HG02852 (cell line): ENCODE results near the gene PPP1CB.

ENCODE experiments used
- ATAC-seq: cut with Tn5 transposase; IDR thresholded peaks from one replicate; pipeline ENCODE4 v1.9.1; 2021; ENCODE audit warnings: mild to moderate bottlenecking, moderate library complexity; ENCODE audit not compliant: unreplicated experiment

The PPP1CB gene

GRCh38 chr2:28751252-28751955 lies at the start of gene PPP1CB:
Gene PPP1CB (plus strand): TSS chr2:28751830. CDS start chr2:28752125, 295 bp downstream.
- ATAC-seq, result peak; percentile 84

GRCh38 chr2:28702415-28702861 lies 49.2 kb upstream of the PPP1CB start:
- ATAC-seq, result no peak

DNA sequence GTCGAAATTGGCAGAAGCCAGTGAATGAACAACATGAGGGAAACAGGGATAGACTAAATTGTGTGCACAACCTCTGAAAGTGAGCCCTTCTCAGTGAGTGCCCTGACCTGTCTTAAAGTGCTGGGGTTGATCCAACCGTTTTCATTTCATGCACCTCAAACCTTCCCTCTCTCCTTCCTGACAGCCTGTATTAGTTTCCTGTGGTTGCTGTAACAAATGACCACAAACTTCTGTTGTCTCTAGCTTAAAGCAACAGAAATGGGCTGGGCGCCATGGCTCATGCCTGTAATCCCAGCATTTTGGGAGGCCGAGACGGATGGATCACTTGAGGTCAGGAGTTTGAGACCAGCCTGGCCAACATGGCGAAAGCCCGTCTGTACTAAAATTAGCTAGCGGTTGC lies 48.8 kb upstream of the PPP1CB start:
- no peak for ATAC-seq

GRCh38 chr2:28704621-28705020 lies 47.0 kb upstream of the PPP1CB start:
- ATAC-seq, result no peak

DNA sequence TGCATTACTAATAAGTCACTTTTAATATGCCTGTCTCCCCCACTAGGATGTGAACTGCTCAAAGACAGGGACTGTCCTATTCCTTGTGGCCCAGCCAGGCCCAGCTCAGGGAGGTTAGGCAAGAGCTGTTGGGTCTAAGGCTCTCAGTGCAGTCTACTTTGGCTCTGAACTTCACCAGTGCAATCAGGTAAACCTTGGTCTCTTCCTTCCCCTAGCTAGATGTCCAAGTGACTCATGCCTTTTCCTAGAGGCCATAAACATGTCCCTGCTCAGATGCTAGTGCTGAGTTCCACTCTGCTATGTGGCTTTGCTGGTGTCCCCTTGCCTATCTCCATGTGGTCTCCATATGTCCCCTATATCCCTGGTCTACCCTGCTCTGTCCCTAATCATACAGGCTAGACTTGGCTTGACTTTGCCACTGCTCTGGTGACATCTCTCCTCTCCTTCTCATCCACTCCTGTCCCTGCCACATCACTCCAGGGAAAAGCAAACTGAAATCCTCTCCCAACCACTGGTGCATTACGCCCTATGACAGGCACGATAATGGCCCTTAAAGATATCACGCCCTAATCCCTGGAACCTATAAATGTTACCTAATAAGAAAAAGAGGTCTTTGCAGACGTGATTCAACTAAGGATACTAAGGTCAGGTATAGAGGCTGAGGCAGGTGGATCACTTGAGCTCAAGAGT lies 45.7 kb upstream of the PPP1CB start:
- no peak for ATAC-seq

DNA sequence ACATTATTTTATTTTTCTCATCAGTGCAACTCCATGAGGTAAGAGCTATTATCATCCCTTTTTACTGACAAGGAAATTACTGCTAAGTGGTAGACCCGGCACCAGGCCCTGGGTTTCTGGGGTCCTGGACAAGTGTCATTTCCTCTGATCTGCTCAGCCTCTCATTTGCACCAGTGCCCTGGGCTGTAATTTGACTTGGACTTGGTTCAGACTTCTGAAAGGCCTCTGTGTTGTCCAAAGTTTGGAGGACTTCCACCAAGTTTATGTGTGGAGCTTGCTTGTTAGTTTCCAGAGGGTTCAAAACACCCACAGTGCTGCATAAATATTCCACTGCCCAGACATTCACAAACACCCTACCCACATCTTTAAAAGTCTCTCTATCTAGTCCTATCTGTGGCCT lies 44.0 kb upstream of the PPP1CB start:
- no peak for ATAC-seq

GRCh38 chr2:28709101-28709500 lies 42.5 kb upstream of the PPP1CB start:
- no peak for ATAC-seq

DNA sequence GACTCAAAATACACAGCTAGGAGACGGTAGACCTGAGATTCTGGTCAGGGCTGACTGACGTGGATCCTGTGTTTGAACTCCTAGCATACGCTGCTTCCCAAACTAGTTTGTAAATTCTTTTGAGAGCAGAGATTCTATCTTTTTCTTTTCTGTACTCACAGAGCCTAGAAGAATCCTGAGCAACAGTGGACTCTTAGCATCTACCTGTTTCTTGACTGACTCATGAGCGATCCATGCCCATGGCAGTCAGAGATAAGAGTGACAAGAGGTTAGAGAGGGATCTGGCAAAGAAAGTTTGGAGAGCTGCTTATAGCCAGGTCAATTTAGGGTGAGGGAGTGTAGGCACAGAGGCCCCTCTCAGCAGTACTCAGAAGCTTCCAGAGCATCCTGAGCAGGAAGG lies 41.1 kb upstream of the PPP1CB start:
- no peak for ATAC-seq

GRCh38 chr2:28713577-28714298 lies 37.9 kb upstream of the PPP1CB start:
- no peak for ATAC-seq

GRCh38 chr2:28716265-28716865 lies 35.3 kb upstream of the PPP1CB start:
- ATAC-seq, result no peak

GRCh38 chr2:28717339-28717758 lies 34.3 kb upstream of the PPP1CB start:
- ATAC-seq, result no peak

DNA sequence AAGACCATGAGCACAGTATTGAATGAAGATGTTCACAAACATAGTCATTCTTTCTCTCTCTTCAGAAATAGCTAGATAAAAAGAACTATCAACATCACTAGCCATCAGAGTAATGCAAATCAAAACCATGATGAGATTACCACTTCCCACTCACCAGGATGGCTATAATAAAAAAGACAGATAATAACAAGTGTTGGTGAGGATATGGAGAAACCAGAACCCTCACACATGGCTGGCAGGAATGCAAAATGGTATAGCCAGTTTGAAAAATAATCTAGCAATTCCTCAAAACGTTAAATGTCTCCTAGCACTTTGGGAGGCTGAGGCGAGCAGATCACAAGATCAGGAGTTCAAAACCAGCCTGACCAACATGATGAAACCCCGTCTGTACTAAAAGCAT lies 31.3 kb upstream of the PPP1CB start:
- ATAC-seq, result no peak

GRCh38 chr2:28721601-28722191 lies 29.9 kb upstream of the PPP1CB start:
- ATAC-seq, result no peak

GRCh38 chr2:28725021-28725711 lies 26.5 kb upstream of the PPP1CB start:
- no peak for ATAC-seq

GRCh38 chr2:28726177-28726576 lies 25.5 kb upstream of the PPP1CB start:
- ATAC-seq, result no peak

DNA sequence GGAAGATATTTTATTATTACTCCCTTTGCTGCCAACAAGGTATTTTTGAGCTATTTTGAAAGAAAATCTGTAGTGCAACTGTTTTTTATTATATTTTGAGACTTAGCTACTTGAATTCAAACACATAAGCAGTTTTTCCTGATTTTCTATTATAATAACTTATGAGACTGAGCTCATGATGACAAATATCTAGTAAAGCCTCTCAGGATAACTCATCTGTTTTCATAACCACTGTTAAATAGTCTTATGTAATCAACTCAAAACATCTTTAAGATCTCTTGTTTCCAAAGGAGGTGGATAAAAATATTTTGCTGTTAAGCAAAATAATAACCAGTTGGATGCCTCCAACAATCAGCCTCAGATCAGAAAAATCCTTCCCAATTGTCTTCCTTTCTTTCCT lies 21.9 kb upstream of the PPP1CB start:
- ATAC-seq, result no peak

GRCh38 chr2:28730641-28731146 lies 20.9 kb upstream of the PPP1CB start:
- no peak for ATAC-seq

DNA sequence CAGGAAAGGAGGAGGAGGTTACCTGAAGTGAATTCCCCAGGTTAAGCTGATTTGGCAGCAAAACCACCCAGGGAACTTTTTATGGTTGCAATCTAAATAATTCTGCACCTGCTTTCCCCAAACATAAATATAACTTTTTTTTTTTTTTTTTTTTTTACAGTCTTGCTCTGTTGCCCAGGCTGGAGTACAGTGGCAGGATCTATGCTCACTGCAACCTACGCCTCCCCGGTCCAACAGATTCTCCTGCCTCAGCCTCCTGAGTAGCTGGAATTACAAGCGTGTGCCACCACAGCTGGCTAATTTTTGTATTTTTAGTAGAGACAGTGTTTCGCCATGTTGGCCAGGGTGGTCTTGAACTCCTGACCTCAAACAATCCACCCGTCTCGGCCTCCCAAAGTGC lies 16.1 kb upstream of the PPP1CB start:
- no peak for ATAC-seq

DNA sequence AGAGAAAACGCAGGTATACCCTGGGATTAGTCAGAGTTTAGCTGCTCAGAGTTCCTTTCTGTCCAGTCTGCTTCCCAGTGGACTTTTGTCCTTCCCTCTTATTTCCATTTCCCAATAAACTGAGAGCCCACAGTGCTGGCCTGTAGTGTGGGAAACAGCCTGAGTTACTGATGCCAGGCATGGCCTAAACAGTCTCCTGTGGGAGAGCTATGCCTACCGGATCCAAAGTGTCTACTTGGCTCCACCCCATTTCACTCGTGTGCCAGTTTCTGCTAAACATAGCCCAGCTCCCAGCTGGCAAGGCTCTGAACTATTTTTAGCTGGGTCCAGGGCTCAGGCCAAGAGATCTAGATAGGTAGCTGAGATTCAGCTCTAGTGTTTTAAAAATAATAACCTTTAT lies 15.6 kb upstream of the PPP1CB start:
- ATAC-seq, result no peak

- ATAC-seq, result no peak
These were observed 14.0 kb upstream of the PPP1CB start for GRCh38 chr2:28737655-28738054.
